Panc1 (cell line): Measurements from ENCODE around the gene GRM4. TPM values are rescaled to one million over a fixed set of nuclear protein-coding genes. Genes with fewer than 3 reads are reported as not detected.

Experiments
- ATAC-seq: fragments of 200-7000 bp; cut with Tn5 transposase; 2 replicates; pipeline ENCODE4 v1.9.1; 2020; ENCODE audit warnings: mild to moderate bottlenecking, moderate library complexity
- BruUV-seq: library from RNA; stranded (reverse); fragments of 400-500 nt; replicated peaks from 2 replicates; lab custom pipeline; 2021; lab: Mats Ljungman, UMichigan
- CTCF ChIA-PET: fragments of 300-600 bp; sonication (Branson Sonifier 250); formaldehyde crosslinking; loops from one replicate; lab custom pipeline; 2022; ENCODE audit warnings: antibody characterized with exemption; lab: Charles Lee
- POLR2A ChIA-PET: fragments of 300-600 bp; sonication (Branson Sonifier 250); formaldehyde crosslinking; loops from one replicate; lab custom pipeline; 2022; ENCODE audit warnings: antibody characterized with exemption; lab: Charles Lee
- DNase-seq: peaks from one replicate; pipeline ENCODE4 v3.0.0-alpha.2; 2010; ENCODE audit warnings: low read depth, low spot score
- H3K27ac ChIP-seq: 2 replicates; pipeline ENCODE4 v1.5.1; 2011; ENCODE audit warnings: mild to moderate bottlenecking, low read length, inconsistent platforms
- H3K27me3 ChIP-seq: fragments of 200-500 bp; sonication (Bioruptor generic); 2 replicates; pipeline ENCODE4 v1.6.0; 2014; ENCODE audit warnings: low read length, inconsistent platforms; ENCODE audit not compliant: control insufficient read depth, insufficient read depth
- H3K36me3 ChIP-seq: fragments of 200-500 bp; sonication (Bioruptor generic); 2 replicates; pipeline ENCODE4 v1.5.1; 2014; ENCODE audit warnings: inconsistent platforms, mild to moderate bottlenecking, low read length, moderate library complexity; ENCODE audit not compliant: control insufficient read depth, insufficient read depth
- H3K4me1 ChIP-seq: 2 replicates; pipeline ENCODE4 v1.5.1; 2011; ENCODE audit warnings: inconsistent platforms, mild to moderate bottlenecking, low read length, moderate library complexity; ENCODE audit not compliant: control insufficient read depth, insufficient read depth
- H3K4me3 ChIP-seq, 2 experiments: 2 replicates each; pipeline ENCODE4 v1.5.1; 2011 to 2012; ENCODE audit warnings: low read depth in 2 of 2, low read length in 2 of 2, mild to moderate bottlenecking in 2 of 2, inconsistent platforms in 1 of 2, moderate library complexity in 1 of 2
- H3K9me3 ChIP-seq: fragments of 200-500 bp; sonication (Bioruptor generic); 2 replicates; pipeline ENCODE4 v1.5.1; 2014; ENCODE audit warnings: low read depth, mild to moderate bottlenecking, inconsistent platforms, low read length, moderate library complexity; ENCODE audit not compliant: control insufficient read depth, insufficient read depth
- POLR2AphosphoS5 ChIP-seq: IDR thresholded peaks from 2 replicates; pipeline ENCODE4 v1.6.1; 2012; ENCODE audit warnings: mild to moderate bottlenecking, low read depth, low read length, moderate library complexity
- SIN3A ChIP-seq: IDR thresholded peaks from 2 replicates; pipeline ENCODE4 v1.6.1; 2012; ENCODE audit warnings: low read depth, mild to moderate bottlenecking, low read length, moderate library complexity, borderline replicate concordance; ENCODE audit not compliant: insufficient read depth
- TCF7L2 ChIP-seq: IDR thresholded peaks from 2 replicates; pipeline ENCODE4 v1.6.1; 2011; ENCODE audit warnings: mild to moderate bottlenecking, low read depth, low read length, inconsistent platforms
- in situ Hi-C: cut with HindIII; loops from 2 replicates; pipeline ENCODE4 v1.10.0; 2016; ENCODE audit warnings: low sequenced_read_pairs, low pct_unique_long_range_greater_than_20kb
- intact Hi-C: fragments of 100-400 bp; cut with micrococcal nuclease; formaldehyde crosslinking; loops from one replicate; pipeline ENCODE4 v1.10.0; 2022; ENCODE audit not compliant: unreplicated experiment
- total RNA-seq: library from RNA; stranded (reverse); gene quantifications from one replicate; pipeline ENCODE4 v1.2.1, GENCODE V29; 2021; ENCODE audit not compliant: unreplicated experiment
- TF ChIP-seq, protein P1 (sequence below): fragments of 450-650 bp; IDR thresholded peaks from 2 replicates; pipeline ENCODE4 v1.5.1; 2017; ENCODE audit warnings: mild to moderate bottlenecking
- TF ChIP-seq, protein P2 (sequence below), 2 experiments: IDR thresholded peaks; 2 replicates each; pipeline ENCODE4 v1.6.1; 2011 to 2012; ENCODE audit warnings: low read depth in 2 of 2, control low read depth in 1 of 2, low read length in 1 of 2, mild to moderate bottlenecking in 1 of 2, moderate library complexity in 1 of 2; ENCODE audit not compliant: insufficient read depth in 1 of 2

Gene GRM4
- total RNA-seq, 1 experiment from 2014 or later: 1.3 TPM

DNA sequence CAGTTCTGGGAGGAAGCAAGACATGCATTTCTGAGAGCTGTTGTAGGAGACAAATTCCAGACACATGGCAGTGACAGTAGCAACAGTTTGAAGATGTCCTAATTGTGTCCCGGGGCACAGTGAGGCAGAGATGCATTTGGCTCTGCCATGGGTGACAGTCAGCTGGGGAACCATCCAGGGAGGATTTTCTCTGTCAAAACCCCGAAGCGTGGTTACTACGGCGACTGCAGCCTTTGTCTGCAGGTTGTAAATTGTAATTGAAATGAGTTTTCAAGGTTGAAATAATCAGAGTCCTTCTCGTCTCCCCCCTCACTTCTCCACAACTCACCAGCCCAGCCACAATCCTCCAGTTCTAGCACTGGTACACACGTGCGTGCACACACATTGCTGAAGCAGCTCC is 100.1 kb downstream of the GRM4 start:
- Histone ChIP-seq H3K27ac (no peak overlapping the region), H3K9me3 (no peaks in the 10 kb centered on the region), H3K36me3 (no peaks in the 10 kb centered on the region), H3K4me3 (no peak overlapping the region), H3K27me3 (no peaks in the 10 kb centered on the region), H3K4me1 (0 out of 2 replicates have a peak, but pooled peaks cover 3% of the 10 kb centered on the region)
- intact Hi-C loops (no loop called here), in situ Hi-C loops (no loop called here)
- CTCF ChIA-PET: interaction anchor here (1.7 kb wide), 1 partner anchor 9 kb away, joined by 6 read pairs; no protein-coding TSS in a partner anchor
- no peak for ATAC-seq
- POLR2A ChIA-PET: no interaction called here
- DNase-seq: no peak
- no TSS peak for BruUV-seq
- TF ChIP-seq POLR2AphosphoS5: no peak

DNA sequence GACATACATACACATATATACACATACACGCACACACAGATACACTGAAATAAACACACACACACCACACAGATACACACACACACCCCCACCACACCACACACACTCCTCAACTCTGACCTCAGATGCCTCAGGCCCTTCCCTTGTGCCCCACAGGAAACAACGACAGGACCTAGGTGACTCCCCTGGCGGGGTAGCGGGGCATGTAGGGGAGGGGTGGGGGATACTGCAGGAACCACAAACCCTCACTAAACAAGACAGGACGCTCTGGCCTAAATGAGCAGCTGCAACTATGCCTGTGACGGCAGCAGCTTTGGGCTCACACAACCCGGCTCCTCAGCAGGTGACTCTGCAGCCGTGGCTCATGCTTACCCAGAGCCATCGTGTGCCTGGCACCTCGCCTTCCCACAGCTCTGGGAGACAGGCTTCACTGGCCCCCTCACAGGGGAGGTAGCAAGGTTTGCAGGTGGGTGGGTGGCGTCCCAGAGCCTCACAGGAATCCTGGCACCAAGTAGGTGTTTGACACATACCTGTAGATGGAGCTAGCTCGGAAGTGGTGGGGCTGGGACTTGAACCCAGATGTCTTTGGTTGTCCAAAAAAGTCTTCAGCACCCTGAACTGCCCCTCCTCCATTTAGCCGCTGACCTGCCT is 100.8 kb downstream of the GRM4 start:
- CTCF ChIA-PET: no interaction called here
- no peak for DNase-seq
- H3K36me3 ChIP-seq: no peaks in the 10 kb centered on the region
- BruUV-seq: no TSS peak
- H3K9me3 ChIP-seq: no peaks in the 10 kb centered on the region
- intact Hi-C loops: no loop called here
- H3K4me3 ChIP-seq: no peak overlapping the region
- in situ Hi-C loops: no loop called here
- no peak for ATAC-seq
- no peaks in the 10 kb centered on the region for H3K27me3 ChIP-seq
- H3K27ac ChIP-seq: no peak overlapping the region
- POLR2A ChIA-PET: no interaction called here
- 0 out of 2 replicates have a peak, but pooled peaks cover 3% of the 10 kb centered on the region for H3K4me1 ChIP-seq
- TF ChIP-seq SIN3A (no peak), TCF7L2 (no peak), POLR2AphosphoS5 (no peak)
- TF ChIP-seq, protein P1, sequence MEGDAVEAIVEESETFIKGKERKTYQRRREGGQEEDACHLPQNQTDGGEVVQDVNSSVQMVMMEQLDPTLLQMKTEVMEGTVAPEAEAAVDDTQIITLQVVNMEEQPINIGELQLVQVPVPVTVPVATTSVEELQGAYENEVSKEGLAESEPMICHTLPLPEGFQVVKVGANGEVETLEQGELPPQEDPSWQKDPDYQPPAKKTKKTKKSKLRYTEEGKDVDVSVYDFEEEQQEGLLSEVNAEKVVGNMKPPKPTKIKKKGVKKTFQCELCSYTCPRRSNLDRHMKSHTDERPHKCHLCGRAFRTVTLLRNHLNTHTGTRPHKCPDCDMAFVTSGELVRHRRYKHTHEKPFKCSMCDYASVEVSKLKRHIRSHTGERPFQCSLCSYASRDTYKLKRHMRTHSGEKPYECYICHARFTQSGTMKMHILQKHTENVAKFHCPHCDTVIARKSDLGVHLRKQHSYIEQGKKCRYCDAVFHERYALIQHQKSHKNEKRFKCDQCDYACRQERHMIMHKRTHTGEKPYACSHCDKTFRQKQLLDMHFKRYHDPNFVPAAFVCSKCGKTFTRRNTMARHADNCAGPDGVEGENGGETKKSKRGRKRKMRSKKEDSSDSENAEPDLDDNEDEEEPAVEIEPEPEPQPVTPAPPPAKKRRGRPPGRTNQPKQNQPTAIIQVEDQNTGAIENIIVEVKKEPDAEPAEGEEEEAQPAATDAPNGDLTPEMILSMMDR: no peak
- TF ChIP-seq, protein P2, sequence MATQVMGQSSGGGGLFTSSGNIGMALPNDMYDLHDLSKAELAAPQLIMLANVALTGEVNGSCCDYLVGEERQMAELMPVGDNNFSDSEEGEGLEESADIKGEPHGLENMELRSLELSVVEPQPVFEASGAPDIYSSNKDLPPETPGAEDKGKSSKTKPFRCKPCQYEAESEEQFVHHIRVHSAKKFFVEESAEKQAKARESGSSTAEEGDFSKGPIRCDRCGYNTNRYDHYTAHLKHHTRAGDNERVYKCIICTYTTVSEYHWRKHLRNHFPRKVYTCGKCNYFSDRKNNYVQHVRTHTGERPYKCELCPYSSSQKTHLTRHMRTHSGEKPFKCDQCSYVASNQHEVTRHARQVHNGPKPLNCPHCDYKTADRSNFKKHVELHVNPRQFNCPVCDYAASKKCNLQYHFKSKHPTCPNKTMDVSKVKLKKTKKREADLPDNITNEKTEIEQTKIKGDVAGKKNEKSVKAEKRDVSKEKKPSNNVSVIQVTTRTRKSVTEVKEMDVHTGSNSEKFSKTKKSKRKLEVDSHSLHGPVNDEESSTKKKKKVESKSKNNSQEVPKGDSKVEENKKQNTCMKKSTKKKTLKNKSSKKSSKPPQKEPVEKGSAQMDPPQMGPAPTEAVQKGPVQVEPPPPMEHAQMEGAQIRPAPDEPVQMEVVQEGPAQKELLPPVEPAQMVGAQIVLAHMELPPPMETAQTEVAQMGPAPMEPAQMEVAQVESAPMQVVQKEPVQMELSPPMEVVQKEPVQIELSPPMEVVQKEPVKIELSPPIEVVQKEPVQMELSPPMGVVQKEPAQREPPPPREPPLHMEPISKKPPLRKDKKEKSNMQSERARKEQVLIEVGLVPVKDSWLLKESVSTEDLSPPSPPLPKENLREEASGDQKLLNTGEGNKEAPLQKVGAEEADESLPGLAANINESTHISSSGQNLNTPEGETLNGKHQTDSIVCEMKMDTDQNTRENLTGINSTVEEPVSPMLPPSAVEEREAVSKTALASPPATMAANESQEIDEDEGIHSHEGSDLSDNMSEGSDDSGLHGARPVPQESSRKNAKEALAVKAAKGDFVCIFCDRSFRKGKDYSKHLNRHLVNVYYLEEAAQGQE (IDR thresholded peaks at IDR 0.05; ENCODE audit: insufficient read depth in 1 of 2, low read depth in 2 of 2, low read length in 1 of 2): no peak

DNA sequence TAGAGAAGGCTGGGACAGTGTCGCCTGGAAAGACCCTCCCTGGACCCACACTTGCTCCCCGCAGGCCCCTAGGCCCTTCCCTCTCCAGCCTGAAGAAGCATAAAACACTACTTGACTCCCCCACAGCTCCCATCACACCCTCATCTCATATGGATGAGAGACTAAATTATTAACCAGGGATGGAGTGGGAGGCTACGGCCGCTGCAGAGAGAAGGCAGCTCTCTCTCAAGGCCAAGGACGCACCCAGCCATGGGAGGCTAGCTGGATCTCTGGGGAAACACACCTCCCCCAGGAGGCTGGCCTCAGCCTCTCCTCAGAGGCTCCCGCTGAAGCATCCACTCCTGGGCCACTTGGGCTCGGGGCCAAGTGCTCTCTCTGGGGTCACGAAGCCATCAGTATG is 102.5 kb downstream of the GRM4 start:
- TF ChIP-seq, protein P2 (IDR thresholded peaks at IDR 0.05; ENCODE audit: insufficient read depth in 1 of 2, low read depth in 2 of 2, low read length in 1 of 2): no peak
- TF ChIP-seq SIN3A: no peak
- TF ChIP-seq, protein P1: no peak
- TF ChIP-seq TCF7L2: no peak
- TF ChIP-seq POLR2AphosphoS5: no peak
- ATAC-seq: no peak
- Histone ChIP-seq H3K36me3 (no peaks in the 10 kb centered on the region), H3K27ac (no peak overlapping the region), H3K27me3 (no peaks in the 10 kb centered on the region), H3K4me3 (no peak overlapping the region), H3K9me3 (no peaks in the 10 kb centered on the region), H3K4me1 (0 out of 2 replicates have a peak, but pooled peaks cover 3% of the 10 kb centered on the region)
- BruUV-seq: no TSS peak
- CTCF ChIA-PET: interaction anchor here (0.6 kb wide), 1 partner anchor 120 kb away, joined by 4 read pairs; no protein-coding TSS in a partner anchor
- intact Hi-C loops (no loop called here), in situ Hi-C loops (no loop called here)
- DNase-seq: no peak
- POLR2A ChIA-PET: interaction anchor here (0.6 kb wide), 1 partner anchor 533 kb away, joined by 5 read pairs; no protein-coding TSS in a partner anchor
